OCI-LY7 (cell line): ENCODE results near the gene FRMD1. TPM values are rescaled to one million over a fixed set of nuclear protein-coding genes. Genes with fewer than 3 reads are reported as not detected.

ENCODE experiments used
- BruUV-seq: library from RNA; stranded (reverse); fragments of 400-500 nt; replicated peaks from 2 replicates; lab custom pipeline; 2021; lab: Mats Ljungman, UMichigan
- CTCF ChIA-PET: fragments of 300-600 bp; sonication (Branson Sonifier 250); formaldehyde crosslinking; loops from one replicate; lab custom pipeline; 2022; ENCODE audit warnings: antibody characterized with exemption; ENCODE audit not compliant: unreplicated experiment; lab: Charles Lee
- POLR2A ChIA-PET: fragments of 300-600 bp; sonication (Branson Sonifier 250); formaldehyde crosslinking; loops from one replicate; lab custom pipeline; 2022; ENCODE audit warnings: antibody characterized with exemption; lab: Charles Lee
- DNase-seq: peaks from one replicate; pipeline ENCODE4 v3.0.0-alpha.2; 2015; ENCODE audit warnings: low spot score
- H2AFZ ChIP-seq: fragments of 200-600 bp; sonication (generic), shearing (Covaris generic); 2 replicates; pipeline ENCODE4 v1.6.1; 2014; ENCODE audit warnings: mild to moderate bottlenecking, antibody characterized with exemption, low read length, moderate library complexity
- H3K27ac ChIP-seq: fragments of 200-600 bp; sonication (generic); 2 replicates; pipeline ENCODE4 v1.5.1; 2014; ENCODE audit warnings: mixed run types, low read depth, mild to moderate bottlenecking, moderate library complexity, low read length, inconsistent platforms; ENCODE audit not compliant: poor library complexity, severe bottlenecking
- H3K36me3 ChIP-seq: fragments of 200-600 bp; sonication (generic); 2 replicates; pipeline ENCODE4 v1.6.1; 2014; ENCODE audit warnings: mild to moderate bottlenecking, antibody characterized with exemption, low read length, moderate library complexity, mixed read lengths; ENCODE audit not compliant: insufficient read depth
- H3K4me1 ChIP-seq: fragments of 200-600 bp; sonication (generic); 2 replicates; pipeline ENCODE4 v1.5.1; 2014; ENCODE audit warnings: mild to moderate bottlenecking, low read length; ENCODE audit not compliant: insufficient read depth, poor library complexity, severe bottlenecking
- H3K4me2 ChIP-seq: fragments of 200-600 bp; sonication (generic); 2 replicates; pipeline ENCODE4 v1.6.1; 2014; ENCODE audit warnings: mild to moderate bottlenecking, low read length
- H3K4me3 ChIP-seq: fragments of 200-600 bp; sonication (generic); 2 replicates; pipeline ENCODE4 v1.5.1; 2014; ENCODE audit warnings: mild to moderate bottlenecking, low read depth, low read length; ENCODE audit not compliant: poor library complexity, severe bottlenecking
- H3K79me2 ChIP-seq: fragments of 200-600 bp; sonication (generic); 2 replicates; pipeline ENCODE4 v1.6.1; 2016; ENCODE audit warnings: low read depth, mild to moderate bottlenecking, low read length, moderate library complexity, mixed read lengths; ENCODE audit not compliant: insufficient read depth
- H3K9me2 ChIP-seq: fragments of 200-600 bp; sonication (generic); 2 replicates; pipeline ENCODE4 v1.6.1; 2016; ENCODE audit warnings: mild to moderate bottlenecking, low read length, mixed read lengths; ENCODE audit not compliant: insufficient read depth
- H3K9me3 ChIP-seq: fragments of 200-600 bp; sonication (generic); 2 replicates; pipeline ENCODE4 v1.6.1; 2014; ENCODE audit warnings: mild to moderate bottlenecking, mixed run types, low read length, mixed read lengths
- H4K20me1 ChIP-seq: fragments of 200-600 bp; sonication (generic); 2 replicates; pipeline ENCODE4 v1.6.1; 2014; ENCODE audit warnings: mild to moderate bottlenecking, antibody characterized with exemption, low read length, moderate library complexity, mixed read lengths; ENCODE audit not compliant: insufficient read depth
- EZH2phosphoT487 ChIP-seq: fragments of 200-600 bp; sonication (generic); IDR thresholded peaks from 2 replicates; pipeline ENCODE4 v1.6.1; 2018; ENCODE audit warnings: low read depth, borderline replicate concordance, mild to moderate bottlenecking, mixed run types, antibody characterized with exemption, low read length, moderate library complexity, mixed read lengths
- intact Hi-C: fragments of 100-400 bp; cut with micrococcal nuclease; formaldehyde crosslinking; loops from one replicate; pipeline ENCODE4 v1.10.0; 2022; ENCODE audit not compliant: unreplicated experiment
- total RNA-seq, 2 experiments: library from RNA; depleted of rRNA in 1 of 2; stranded (reverse); fragments of >200 nt in 1 of 2; shearing (Covaris generic) in 1 of 2; gene quantifications; 2 replicates each; pipeline ENCODE4 v1.2.3, GENCODE V29; 2014 to 2022
- TF ChIP-seq, protein P1 (sequence below): fragments of 200-600 bp; sonication (generic); conservative IDR thresholded peaks from 2 replicates; pipeline ENCODE4 v1.5.1; 2014; ENCODE audit warnings: mild to moderate bottlenecking, antibody characterized with exemption, low read length, moderate library complexity, mixed read lengths

FRMD1 gene
- total RNA-seq, 2 experiments from 2014 or later = not detected

GRCh38 chr6:168027521-168027920, 51.5 kb downstream of the FRMD1 start:
- Histone ChIP-seq H3K4me2 (no peak overlapping the region), H3K9me3 (no peaks in the 10 kb centered on the region), H4K20me1 (no peaks in the 10 kb centered on the region), H3K4me1 (no peaks in the 10 kb centered on the region), H3K9me2 (no peaks in the 10 kb centered on the region), H3K27ac (no peak overlapping the region), H3K79me2 (no peaks in the 10 kb centered on the region), H3K4me3 (no peak overlapping the region), H2AFZ (no peak overlapping the region), H3K36me3 (no peaks in the 10 kb centered on the region)
- ChIA-PET CTCF (no interaction called here), POLR2A (no interaction called here)
- no peak for TF ChIP-seq EZH2phosphoT487
- TF ChIP-seq, protein P1, sequence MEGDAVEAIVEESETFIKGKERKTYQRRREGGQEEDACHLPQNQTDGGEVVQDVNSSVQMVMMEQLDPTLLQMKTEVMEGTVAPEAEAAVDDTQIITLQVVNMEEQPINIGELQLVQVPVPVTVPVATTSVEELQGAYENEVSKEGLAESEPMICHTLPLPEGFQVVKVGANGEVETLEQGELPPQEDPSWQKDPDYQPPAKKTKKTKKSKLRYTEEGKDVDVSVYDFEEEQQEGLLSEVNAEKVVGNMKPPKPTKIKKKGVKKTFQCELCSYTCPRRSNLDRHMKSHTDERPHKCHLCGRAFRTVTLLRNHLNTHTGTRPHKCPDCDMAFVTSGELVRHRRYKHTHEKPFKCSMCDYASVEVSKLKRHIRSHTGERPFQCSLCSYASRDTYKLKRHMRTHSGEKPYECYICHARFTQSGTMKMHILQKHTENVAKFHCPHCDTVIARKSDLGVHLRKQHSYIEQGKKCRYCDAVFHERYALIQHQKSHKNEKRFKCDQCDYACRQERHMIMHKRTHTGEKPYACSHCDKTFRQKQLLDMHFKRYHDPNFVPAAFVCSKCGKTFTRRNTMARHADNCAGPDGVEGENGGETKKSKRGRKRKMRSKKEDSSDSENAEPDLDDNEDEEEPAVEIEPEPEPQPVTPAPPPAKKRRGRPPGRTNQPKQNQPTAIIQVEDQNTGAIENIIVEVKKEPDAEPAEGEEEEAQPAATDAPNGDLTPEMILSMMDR = no peak
- DNase-seq = no peak
- intact Hi-C loops = no loop called here
- BruUV-seq = no TSS peak

- H3K79me2 ChIP-seq = no peaks in the 10 kb centered on the region
- intact Hi-C loops = no loop called here
- H3K36me3 ChIP-seq = no peaks in the 10 kb centered on the region
- ChIA-PET POLR2A (no interaction called here), CTCF (no interaction called here)
- H3K4me2 ChIP-seq = no peak overlapping the region
- H3K4me1 ChIP-seq = no peaks in the 10 kb centered on the region
- H3K4me3 ChIP-seq = no peak overlapping the region
- H2AFZ ChIP-seq = no peak overlapping the region
- no peak overlapping the region for H3K27ac ChIP-seq
- DNase-seq = no peak
- H3K9me2 ChIP-seq = no peaks in the 10 kb centered on the region
- no TSS peak for BruUV-seq
- no peaks in the 10 kb centered on the region for H3K9me3 ChIP-seq
- TF ChIP-seq, protein P1 = no peak
- no peak for TF ChIP-seq EZH2phosphoT487
- no peaks in the 10 kb centered on the region for H4K20me1 ChIP-seq
Observed at GRCh38 chr6:168026925-168027324, 52.1 kb downstream of the FRMD1 start.

DNA sequence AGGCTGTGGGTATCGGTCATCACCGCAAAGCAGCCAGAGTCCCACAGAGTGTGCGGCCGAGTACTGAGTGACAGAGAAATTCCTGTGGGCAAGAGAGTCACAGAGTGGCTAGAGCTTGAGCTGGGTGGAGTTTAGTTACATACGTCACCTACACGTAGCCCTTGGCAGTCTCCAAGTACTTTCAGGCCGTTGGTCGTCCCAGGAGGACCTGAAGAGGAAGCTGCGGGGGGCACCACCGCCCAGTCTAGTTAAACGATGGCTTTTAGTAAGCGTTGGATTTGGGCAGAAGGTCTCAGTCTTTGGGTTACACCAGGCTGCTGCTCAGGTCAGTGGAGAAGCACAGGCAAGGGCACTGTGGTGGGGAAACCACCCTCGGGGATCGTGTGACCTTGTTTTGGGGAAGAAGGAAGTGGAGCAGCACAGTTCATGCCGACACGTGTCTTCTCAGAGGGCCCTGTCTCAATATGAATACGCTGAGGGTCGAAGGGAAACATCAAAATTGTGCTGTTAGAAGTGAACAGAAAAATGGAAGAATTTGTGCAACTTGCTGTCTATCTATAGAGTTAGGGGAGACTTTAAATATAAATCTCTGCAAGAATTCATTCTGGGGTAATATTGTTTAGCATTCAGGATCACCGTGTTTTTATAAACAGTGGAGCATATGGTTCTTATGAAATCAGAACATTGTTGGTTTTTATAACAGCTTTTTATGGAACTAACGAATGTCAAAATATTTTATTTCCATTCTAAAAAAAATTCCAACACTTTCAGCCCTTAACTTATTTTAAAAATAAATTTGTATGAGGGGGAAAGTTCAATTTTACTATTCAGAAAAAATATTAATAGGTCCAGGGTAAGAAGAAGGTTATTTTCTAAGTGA, 52.9 kb downstream of the FRMD1 start:
- Histone ChIP-seq H3K36me3 (no peaks in the 10 kb centered on the region), H4K20me1 (no peaks in the 10 kb centered on the region), H3K27ac (no peak overlapping the region), H3K9me2 (no peaks in the 10 kb centered on the region), H3K9me3 (no peaks in the 10 kb centered on the region), H3K4me3 (no peak overlapping the region), H3K4me2 (no peak overlapping the region), H3K79me2 (no peaks in the 10 kb centered on the region), H3K4me1 (no peaks in the 10 kb centered on the region), H2AFZ (no peak overlapping the region)
- ChIA-PET CTCF (no interaction called here), POLR2A (no interaction called here)
- no TSS peak for BruUV-seq
- DNase-seq = no peak
- intact Hi-C loops = no loop called here
- TF ChIP-seq, protein P1 = no peak
- no peak for TF ChIP-seq EZH2phosphoT487
